NAMALWA (cell line): ENCODE results near the gene KIZ.

Experiments used
- DNase-seq: peaks from one replicate; pipeline ENCODE4 v3.0.0-alpha.2; 2015; ENCODE audit warnings: low spot score

The KIZ gene

DNA sequence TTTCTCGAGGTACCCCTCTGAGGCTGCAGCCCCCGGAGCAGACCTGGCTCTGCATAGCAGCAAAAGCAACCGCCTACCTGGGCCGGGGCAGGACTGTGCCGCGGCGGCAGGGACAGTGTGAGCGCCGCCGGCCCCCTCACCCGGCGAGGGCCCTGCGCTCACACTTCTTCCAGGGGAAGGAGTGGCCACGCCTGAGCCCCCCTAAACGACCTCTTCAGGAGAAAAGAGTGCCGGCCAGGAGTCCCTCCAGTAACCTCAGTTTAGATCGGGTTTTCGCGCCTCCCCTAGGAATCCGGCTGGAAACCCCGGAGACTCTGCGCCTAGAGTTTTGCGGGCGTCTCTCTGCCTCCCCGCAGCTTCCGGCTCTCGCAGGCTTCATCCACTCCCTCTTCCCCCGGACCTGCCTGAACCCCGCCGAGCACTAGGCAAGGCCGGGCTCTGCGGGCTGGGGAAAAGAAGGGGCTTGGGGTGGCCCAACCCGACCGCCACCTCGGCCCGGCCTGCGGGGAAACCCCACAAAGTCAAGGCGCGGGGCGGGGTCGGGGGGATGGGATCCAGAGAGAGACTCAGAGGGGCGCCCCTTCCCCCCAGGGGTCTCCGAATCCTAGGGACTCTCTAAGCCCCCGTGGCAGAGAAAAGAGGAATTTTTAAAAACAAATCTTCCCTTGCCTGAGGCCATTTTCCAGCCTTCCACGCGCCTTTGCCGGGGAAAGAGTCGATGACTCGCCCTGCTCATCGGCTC lies 20.3 kb upstream of the KIZ start:
- no peak for DNase-seq

- DNase-seq = no peak
Measured at GRCh38 chr20:21106171-21107017, 19.5 kb upstream of the KIZ start, which contains the start of gene LINC00237. LINC00237 (minus strand) TSS chr20:21106358.

DNA sequence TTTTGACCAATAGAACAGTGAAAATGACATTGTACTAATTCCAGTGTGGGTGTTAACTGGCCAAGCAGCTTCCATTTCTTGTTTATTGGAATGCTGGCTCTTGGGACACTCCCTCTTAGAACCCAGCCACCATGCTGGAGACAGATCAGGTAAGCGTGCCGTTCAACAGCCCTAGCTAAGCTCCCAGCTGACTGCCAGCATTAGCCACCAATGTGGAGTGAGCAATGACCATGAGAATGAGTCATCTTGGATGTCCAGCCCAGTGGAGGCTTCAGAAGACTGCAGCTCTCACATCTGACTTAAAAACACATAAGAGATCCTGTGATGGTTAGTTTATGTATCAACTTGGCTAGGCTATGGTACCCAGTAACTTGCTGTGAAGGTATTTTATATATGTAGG lies 16.7 kb upstream of the KIZ start:
- no peak for DNase-seq

DNA sequence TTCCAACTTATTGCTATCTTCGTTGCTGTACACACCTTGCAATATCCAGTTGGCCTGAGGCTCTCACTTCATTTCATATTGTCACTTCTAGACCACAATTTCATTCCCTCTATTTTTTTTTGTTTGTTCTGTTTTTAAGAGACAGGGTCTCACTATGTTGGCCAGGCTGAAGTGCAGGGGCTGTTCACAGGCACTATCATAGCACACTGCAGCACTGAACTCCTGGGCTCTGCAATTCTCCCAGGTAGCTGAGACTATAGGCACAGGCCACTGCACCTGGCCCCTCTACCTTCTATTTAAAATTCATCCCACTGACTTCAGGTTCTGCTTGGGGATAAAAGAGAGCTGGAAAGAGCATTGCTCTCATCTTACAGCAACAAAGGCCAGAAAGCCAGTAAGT lies 15.1 kb upstream of the KIZ start:
- no peak for DNase-seq

GRCh38 chr20:21111416-21111815 lies 14.5 kb upstream of the KIZ start:
- DNase-seq = no peak

- DNase-seq = no peak
Measured at GRCh38 chr20:21113697-21114096, 12.2 kb upstream of the KIZ start.

GRCh38 chr20:21114584-21114983 lies 11.3 kb upstream of the KIZ start:
- no peak for DNase-seq

DNA sequence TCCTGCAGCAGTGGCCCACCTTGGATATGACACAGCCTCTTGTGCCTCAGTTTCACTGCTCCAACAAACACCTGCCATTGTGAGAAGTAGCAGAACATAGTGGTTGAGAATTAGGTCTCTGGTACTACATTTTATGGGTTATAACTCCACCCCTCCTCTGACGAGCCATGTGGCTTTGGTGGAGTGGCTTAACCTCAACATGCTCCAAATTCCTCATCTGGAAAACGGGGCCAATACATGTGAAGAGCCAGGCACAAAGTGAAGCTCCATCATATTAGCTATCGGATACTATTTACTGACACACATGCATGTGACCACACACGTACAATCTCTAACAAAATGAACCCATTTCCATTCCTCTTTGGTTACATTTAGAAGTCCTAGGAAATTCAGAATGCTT lies 8.4 kb upstream of the KIZ start:
- DNase-seq = no peak

GRCh38 chr20:21118138-21118537 lies 7.7 kb upstream of the KIZ start:
- DNase-seq = no peak

GRCh38 chr20:21118782-21119181 lies 7.1 kb upstream of the KIZ start:
- DNase-seq = no peak

- no peak for DNase-seq
Measured at GRCh38 chr20:21124190-21124589, 1.7 kb upstream of the KIZ start.

DNA sequence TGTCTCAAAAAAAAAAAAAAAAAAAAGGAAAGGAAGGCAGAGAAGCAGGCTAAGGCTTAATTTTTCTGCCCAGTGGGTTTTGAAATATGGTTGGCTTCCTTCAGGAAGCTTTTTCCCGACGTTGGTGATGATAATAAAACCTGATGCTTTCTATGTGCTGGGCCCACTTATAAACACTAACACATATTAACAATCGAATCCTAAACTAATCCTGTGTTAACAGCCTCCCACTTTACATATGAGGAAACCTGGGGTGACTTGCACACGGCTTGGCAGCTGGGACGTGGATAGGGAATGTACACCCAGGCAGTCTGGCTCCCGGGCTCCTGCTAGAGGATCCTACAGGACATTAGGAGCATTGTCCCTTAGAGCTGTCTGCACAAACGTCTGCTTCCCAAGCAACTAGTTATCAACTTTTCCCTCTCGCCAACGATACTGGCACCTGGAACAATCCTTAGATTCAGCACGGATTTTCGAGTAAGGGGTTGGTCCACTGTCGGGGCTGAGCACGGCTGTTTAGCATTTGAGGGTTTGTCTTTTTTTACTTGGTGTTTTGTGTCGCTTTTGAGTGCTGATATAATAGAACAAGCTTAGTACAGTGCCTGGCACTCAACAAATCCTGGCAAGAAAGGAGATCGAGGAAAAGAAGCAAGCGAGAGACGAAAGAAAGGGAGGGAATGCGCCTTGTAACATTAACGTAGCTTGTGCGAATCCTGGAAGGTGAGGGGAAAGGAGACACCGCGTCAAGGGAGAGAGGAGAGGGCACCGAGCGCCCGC lies 622 bp upstream of the KIZ start:
- DNase-seq = no peak

- no peak for DNase-seq
Measured at GRCh38 chr20:21126581-21126870, 644 bp downstream of the KIZ start.

DNA sequence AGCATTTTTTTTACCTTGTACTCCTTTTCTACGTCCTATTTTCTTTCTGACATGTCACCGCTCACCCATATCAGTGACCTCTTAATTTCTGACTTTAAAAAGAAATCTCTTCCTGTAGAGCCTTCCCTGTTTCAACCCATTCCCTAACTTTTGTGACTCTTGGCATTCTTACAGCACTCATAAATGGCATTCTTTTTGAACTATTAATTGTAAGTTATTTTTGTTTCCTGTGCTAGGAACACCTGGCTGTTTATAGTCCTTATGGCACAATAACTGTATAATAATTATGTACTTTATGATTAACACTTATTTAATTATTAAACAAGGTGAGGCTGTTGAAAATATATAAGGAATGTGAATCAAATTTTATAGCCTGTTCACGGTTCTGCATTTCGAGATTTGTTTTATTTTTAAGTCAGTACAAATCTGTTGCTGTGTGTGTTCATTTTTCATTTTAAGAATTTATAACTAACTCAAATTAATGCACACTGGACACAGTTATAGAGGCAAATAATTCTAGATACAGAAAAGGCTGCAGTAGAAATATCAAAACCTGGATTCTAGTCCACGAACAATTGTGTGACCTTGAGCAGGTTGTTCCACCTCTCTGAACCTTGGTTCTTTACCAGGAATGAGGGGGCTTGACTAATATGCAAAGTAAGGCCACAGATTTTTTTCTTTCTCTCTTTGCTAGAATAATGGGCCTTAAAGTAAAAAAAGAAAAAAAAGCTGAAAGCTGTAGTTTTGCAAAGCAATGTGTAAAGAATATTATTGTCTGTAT lies 1.5 kb downstream of the KIZ start:
- DNase-seq = no peak

- no peak for DNase-seq
Measured at GRCh38 chr20:21129861-21130260, 4.0 kb downstream of the KIZ start.

GRCh38 chr20:21133404-21133803 lies 7.5 kb downstream of the KIZ start:
- DNase-seq = no peak

- DNase-seq = no peak
Measured at GRCh38 chr20:21133917-21134622, 8.2 kb downstream of the KIZ start.

DNA sequence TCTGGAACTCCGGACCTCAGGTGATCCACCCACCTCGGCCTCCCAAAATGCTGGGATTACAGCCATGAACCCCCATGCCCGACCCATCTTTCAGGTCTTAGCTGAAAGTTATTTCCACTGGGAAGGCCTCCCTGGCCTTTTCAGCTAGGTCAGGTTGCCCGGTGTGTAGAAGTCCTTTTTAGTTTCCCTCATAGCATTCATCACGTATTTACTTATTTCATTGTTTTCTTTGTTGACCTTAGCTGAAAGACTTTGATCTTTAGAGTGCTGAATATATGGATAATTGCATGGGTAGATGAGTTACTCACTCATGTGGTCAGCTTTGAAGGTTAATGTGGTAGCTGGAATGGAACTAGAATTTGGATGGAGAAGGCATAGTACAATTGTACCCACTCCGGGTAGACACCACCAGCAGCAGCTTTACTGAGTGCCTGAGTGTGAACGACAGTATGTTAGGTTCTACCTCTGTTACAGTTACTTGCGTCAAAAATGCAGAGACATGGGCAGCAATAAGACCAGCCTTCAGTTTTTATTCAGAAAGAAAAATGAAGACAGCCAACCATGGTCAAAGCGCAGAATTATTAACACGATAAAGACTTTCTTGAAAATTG lies 9.1 kb downstream of the KIZ start:
- DNase-seq = no peak

GRCh38 chr20:21136015-21136732 lies 10.3 kb downstream of the KIZ start:
- no peak for DNase-seq

- no peak for DNase-seq
Measured at GRCh38 chr20:21137078-21137477, 11.2 kb downstream of the KIZ start.
